ENCODE results near the gene RNF144A.

GRCh38 chr2:6968319-6969100 lies 51.3 kb downstream of the RNF144A start:
- TF ChIP-seq CREB1 (IDR thresholded peaks at IDR 0.05) (no peak), CREB1 (CRISPR knock-in tag; IDR thresholded peaks at IDR 0.05) (no peak), GABPA (IDR thresholded peaks at IDR 0.05; ENCODE audit: low read depth, low read length) (no peak), GABPA (CRISPR knock-in tag; IDR thresholded peaks at IDR 0.05; ENCODE audit: low read depth) (no peak), YY1 (IDR thresholded peaks at IDR 0.05; ENCODE audit: insufficient read depth, insufficient replicate concordance, low read depth, low read length) (no peak), PHF20 (CRISPR knock-in tag; IDR thresholded peaks at IDR 0.05) (no peak), USF2 (IDR thresholded peaks at IDR 0.05; ENCODE audit: low read depth, low read length) (no peak), USF2 (CRISPR knock-in tag; IDR thresholded peaks at IDR 0.05; ENCODE audit: borderline replicate concordance) (no peak), EZH2 (conservative IDR thresholded peaks at IDR 0.05; ENCODE audit: low read depth, low read length) (no peak), ZBTB49 (CRISPR knock-in tag; IDR thresholded peaks at IDR 0.05; ENCODE audit: borderline replicate concordance) (no peak), HMG20B (CRISPR knock-in tag; conservative IDR thresholded peaks at IDR 0.05) (no peak), NFATC3 (CRISPR knock-in tag; IDR thresholded peaks at IDR 0.05) (no peak), NFE2L2 (IDR thresholded peaks at IDR 0.05; ENCODE audit: low read length) (no peak), ZNF24 (IDR thresholded peaks at IDR 0.05) (no peak)

All from HepG2 (cell line).